Measurements from ENCODE around the gene AGTRAP. TPM values are rescaled to one million over a fixed set of nuclear protein-coding genes. Genes with fewer than 3 reads are reported as not detected.

The AGTRAP gene
- total and polyA plus RNA-seq, 9 of the 15 experiments (the other 6 are each of a cell fraction or from before 2014, with no cell fraction given) = 26.8 to 105 (median 57.5) TPM

GRCh38 chr1:11786168-11786567 lies 50.2 kb downstream of the AGTRAP start (continued):
- TF ChIP-seq ERF (CRISPR knock-in tag; IDR thresholded peaks at IDR 0.05) = peak; percentile 32; the same call in 1 of the 2 replicates
- TF ChIP-seq ZNF766 (CRISPR knock-in tag; conservative IDR thresholded peaks at IDR 0.05) = no peak
- TF ChIP-seq SMARCA4 (IDR thresholded peaks at IDR 0.05) = peak; percentile 36; the same call in 1 of the 2 replicates
- no peak for TF ChIP-seq NCOA1 (IDR thresholded peaks at IDR 0.05; ENCODE audit: low read depth)
- TF ChIP-seq ZFP91 (CRISPR knock-in tag; IDR thresholded peaks at IDR 0.05) = no peak
- TF ChIP-seq TFE3 (CRISPR knock-in tag; IDR thresholded peaks at IDR 0.05) = no peak
- no peak for TF ChIP-seq RBM14 (IDR thresholded peaks at IDR 0.05; ENCODE audit: borderline replicate concordance, insufficient read depth, low read depth, low read length)
- no peak for TF ChIP-seq ZNF174 (CRISPR knock-in tag; IDR thresholded peaks at IDR 0.05)
- TF ChIP-seq EHMT2 (IDR thresholded peaks at IDR 0.05) = no peak
- no peak for TF ChIP-seq NONO (IDR thresholded peaks at IDR 0.05; ENCODE audit: low read depth in 2 of 2, low read length in 1 of 2)
- TF ChIP-seq, protein P1, sequence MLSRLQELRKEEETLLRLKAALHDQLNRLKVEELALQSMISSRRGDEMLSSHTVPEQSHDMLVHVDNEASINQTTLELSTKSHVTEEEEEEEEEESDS (CRISPR knock-in tag; IDR thresholded peaks at IDR 0.05) = no peak
- TF ChIP-seq E2F3 (CRISPR knock-in tag; IDR thresholded peaks at IDR 0.05) = no peak
- TF ChIP-seq DNMT1 (IDR thresholded peaks at IDR 0.05) = no peak
- 0 out of 2 replicates have a peak, but pooled peaks have one; percentile 16 for TF ChIP-seq CAMTA2 (CRISPR knock-in tag; conservative IDR thresholded peaks at IDR 0.05)
- TF ChIP-seq, protein P2, sequence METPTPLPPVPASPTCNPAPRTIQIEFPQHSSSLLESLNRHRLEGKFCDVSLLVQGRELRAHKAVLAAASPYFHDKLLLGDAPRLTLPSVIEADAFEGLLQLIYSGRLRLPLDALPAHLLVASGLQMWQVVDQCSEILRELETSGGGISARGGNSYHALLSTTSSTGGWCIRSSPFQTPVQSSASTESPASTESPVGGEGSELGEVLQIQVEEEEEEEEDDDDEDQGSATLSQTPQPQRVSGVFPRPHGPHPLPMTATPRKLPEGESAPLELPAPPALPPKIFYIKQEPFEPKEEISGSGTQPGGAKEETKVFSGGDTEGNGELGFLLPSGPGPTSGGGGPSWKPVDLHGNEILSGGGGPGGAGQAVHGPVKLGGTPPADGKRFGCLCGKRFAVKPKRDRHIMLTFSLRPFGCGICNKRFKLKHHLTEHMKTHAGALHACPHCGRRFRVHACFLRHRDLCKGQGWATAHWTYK (CRISPR knock-in tag; IDR thresholded peaks at IDR 0.05) = no peak
- no peak for TF ChIP-seq TAF15 (IDR thresholded peaks at IDR 0.05; ENCODE audit: low read depth, low read length)
- TF ChIP-seq CHD4 (IDR thresholded peaks at IDR 0.05; ENCODE audit: insufficient read depth, insufficient replicate concordance, low read depth, low read length, poor library complexity, severe bottlenecking) = no peak
- 0 out of 2 replicates have a peak, but pooled peaks have one; percentile 9 for TF ChIP-seq ESRRB (CRISPR knock-in tag; IDR thresholded peaks at IDR 0.05; ENCODE audit: borderline replicate concordance)
- TF ChIP-seq TRIM28 (IDR thresholded peaks at IDR 0.05) = no peak
- no peak for TF ChIP-seq KLF13 (tag; IDR thresholded peaks at IDR 0.05; ENCODE audit: borderline replicate concordance, low read depth)
- TF ChIP-seq MEIS2 (IDR thresholded peaks at IDR 0.05; ENCODE audit: partially characterized antibody) = peak; percentile 13
- no peak for TF ChIP-seq NBN (IDR thresholded peaks at IDR 0.05; ENCODE audit: low read depth)
- no peak for TF ChIP-seq RNF2 (IDR thresholded peaks at IDR 0.05)
- TF ChIP-seq XRCC5 (IDR thresholded peaks at IDR 0.05; ENCODE audit: low read depth, low read length) = no peak
- TF ChIP-seq U2AF1 (optimal IDR thresholded peaks at IDR 0.05; ENCODE audit: low read depth, low read length) = no peak
- no peak for TF ChIP-seq ZFX (CRISPR knock-in tag; IDR thresholded peaks at IDR 0.05)
